HG02763 (cell line): ENCODE data around the gene PIP5K1C.
"Not testable (repeated sequence)": the region's sequence is repeated elsewhere in the genome, so short reads cannot be mapped to it uniquely, and the experiment has no call there.

Experiments
- ATAC-seq: cut with Tn5 transposase; IDR thresholded peaks from one replicate; pipeline ENCODE4 v1.9.1; 2021; ENCODE audit warnings: mild to moderate bottlenecking, moderate library complexity; ENCODE audit not compliant: unreplicated experiment

PIP5K1C gene

DNA sequence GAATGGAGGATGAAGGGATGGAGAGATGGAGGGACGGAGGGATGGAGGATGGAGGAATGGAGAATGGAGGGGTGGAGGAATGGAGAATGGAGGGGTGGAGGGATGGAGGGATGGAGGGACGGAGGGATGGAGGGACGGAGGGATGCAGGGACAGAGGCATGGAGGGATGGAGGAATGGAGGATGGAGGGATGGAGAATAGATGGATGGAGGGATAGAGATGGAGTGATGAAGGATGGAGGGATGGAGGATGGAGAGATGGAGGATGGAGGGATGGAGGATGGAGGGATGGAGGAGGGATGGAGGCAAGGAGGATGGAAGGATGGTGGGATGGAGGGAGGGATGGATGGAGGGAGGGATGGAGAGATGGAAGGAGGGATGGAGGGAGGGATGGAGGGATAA lies 22.1 kb downstream of the PIP5K1C start:
- ATAC-seq = no peak

DNA sequence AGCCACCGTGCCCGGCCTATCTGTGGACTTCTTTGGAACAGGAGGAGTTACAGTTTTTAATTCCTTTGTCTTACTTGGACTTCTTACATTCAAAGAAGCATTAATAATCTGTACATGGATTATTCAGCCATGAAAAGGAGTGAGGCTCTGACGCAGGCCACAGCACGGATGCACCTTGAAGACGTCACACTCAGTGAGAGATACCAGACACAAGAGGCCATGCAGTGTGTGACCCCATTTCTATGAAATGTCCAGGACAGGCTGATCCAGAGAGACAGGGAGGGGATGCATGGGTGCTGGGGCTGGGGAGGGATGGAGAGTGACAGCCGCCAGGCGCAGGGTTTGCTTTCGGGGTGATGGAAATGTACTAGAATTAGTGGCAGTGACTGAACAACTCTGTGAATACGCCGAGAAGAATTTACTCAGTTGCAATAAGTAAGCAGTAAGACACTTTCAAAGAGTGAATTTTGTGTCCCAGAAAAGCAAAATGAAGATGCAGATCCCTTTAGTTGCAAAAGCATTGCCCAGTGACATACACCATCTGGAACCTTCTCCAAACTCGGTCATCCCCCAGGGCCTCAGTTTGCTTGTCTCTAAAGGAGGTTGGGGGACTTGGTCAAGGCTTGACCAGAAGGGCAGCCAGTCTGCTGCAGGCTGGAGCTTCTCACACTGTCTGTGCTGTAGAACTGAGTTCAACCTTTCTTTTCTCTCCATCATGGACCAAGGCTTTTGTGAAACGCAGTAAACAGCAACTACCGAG lies 25.3 kb downstream of the PIP5K1C start:
- no peak for ATAC-seq

DNA sequence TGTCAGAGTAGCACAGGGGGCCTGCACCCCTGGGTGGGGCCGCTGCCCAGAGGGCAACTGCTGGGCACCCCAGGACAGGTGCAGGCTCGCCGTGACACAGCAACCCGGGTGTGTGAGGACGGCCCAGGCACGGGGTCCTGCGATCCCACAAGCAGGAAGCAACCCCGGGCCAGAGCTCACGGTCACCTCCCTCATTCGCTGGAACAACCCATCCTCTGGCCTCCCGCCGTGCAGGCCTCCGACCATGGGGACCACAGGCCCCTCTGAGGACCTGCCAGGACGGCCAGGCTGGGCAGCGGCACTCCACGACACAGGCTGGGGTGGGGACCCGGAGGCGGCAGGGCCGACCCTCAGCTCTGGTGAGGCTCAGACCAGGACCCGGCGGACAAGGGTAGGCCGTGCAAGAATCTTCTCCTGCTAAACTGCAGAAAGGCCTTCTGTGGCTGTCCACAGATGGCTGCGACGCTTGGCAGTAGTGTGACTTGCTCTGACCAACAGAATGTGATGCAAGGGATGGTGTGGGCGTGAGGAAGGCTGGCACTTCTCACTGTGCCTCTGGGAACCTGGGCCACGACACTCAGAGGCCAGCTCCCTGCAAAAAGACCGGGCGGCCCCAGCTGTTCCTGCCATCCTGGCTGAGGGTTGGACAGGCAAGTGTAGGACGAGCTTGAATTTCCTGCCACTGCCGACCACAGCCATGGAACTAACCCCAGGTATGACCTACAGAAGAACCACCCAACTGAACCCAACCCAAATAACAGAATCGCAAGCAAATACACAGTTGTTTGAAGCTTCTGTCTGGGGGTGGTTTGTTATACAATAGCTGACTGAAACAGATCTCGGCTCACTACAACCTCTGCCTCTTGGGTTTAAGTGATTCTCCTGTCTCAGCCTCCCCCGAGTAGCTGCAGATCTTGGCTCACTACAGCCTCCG lies 26.5 kb downstream of the PIP5K1C start:
- no peak for ATAC-seq

DNA sequence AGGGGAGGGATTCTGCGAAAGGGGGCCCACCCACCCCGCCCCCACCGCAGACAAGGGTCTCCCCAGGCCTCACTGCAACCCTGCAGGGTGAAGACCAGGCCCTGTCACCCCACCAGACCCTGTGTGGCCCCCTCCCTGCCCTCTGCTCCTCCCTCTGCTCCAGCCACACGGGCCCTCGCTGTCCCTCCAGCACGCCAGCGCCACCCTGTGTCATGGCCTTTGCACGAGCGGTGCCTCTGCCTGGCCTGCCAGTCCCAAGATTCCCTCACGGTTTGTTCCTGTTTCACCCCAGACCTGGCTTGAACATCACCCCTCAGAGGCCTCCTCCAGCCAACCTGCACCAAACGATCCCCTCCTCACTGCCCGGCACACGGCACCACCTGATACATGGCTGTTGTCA lies 27.3 kb downstream of the PIP5K1C start:
- no peak for ATAC-seq

DNA sequence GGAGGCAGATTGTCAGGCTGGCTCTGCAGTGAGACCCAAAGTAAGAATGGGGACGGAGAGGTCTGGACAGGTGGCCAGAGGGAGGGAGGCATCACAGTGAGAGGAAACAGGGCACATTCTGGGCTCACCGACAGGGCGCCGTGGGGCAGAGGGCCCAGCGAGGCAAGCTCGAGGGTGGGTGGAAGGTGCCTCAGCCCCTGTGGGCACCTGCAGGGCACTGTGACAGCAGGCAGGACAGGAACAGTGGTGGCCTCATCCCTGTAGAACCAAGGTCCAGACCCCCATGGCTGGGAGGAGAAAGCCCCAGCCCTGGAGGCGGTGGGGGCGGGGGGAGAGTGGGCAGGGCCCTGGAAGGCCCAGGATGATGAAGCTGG lies 27.7 kb downstream of the PIP5K1C start:
- no peak for ATAC-seq

DNA sequence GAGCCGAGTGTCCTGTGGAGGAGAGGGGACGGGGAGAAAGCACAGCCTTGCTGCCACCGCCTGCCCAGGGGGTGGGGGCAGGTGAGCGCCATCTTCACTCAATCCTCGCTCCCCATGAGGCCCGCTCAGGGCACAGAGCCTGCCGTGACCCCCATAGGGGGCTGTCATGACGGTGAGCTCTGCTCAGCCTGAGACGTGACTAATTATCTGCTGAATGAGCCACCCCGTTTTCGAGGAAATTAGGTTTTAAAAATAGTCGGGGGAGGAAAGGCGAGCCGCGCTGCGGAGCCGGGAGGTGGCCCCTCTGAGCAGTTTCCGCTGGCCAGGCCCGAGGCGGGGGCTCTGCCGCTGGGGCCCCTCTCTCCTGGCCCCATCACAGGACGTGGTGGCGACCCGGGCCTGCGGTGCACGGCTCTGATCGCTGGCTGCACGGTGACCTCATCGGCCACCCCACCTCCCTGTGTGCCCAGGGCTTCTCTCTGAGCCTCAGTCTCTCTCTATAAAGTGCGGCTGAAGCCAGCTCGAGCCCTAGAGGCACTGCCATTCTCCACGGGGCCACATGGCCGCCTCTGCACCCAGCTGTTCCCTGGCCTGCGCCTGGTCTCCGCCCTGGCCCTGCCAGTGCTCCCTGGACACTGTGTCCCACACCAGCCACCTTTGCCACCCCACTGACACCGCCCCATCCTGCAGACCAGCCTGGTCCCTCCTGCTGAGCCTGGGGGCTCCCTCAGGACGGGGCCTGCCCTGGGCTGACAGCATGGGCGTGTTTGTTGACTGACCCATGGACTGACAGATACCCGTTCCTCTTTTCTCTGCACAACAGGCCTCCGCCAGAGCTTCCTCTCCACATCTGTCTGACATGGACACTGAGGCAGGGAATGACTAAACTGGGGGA lies 28.3 kb downstream of the PIP5K1C start:
- ATAC-seq = no peak

DNA sequence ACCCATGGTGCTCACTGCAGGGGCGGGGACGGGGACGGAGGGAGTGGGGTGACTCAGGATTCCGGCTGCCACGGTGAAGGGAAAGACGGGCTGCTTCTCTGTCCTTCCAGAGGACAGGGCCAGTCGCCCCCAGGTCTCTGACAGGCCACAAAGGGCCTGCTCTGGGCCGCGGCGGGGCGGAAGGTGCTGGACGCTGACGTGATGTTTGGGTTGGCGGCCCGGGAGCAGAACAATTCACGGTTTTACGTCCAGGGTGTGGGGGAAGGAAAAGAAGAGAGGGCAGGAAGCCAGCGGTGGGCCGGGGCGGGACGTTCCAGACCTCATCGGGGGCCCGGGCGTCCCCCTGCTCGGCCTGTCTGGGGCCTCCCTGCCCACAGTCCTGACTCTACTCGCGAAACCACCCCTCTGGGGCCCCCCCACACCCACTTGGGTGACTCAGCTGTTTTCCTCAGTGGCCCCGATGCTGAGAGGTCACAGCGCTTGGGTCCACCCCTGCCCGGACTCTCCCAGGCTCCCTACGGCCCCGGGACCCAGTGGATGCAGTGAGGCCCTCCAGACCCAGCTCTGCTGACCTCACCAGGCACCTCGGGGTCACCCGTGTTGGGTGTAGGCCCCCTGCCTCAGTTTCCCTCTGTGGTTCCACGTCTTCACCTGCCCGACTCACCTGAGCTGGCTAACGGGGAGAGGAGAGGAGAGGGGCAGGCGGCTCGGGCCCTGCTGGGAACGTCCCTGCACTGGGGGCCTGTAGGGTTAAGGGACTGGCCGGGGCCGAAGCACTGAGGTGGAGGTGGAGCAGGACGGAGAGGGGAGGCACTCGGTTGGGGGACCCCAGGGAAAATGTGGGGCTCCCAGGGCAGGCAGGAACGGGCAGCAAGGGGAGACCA lies 29.2 kb downstream of the PIP5K1C start:
- no peak for ATAC-seq

DNA sequence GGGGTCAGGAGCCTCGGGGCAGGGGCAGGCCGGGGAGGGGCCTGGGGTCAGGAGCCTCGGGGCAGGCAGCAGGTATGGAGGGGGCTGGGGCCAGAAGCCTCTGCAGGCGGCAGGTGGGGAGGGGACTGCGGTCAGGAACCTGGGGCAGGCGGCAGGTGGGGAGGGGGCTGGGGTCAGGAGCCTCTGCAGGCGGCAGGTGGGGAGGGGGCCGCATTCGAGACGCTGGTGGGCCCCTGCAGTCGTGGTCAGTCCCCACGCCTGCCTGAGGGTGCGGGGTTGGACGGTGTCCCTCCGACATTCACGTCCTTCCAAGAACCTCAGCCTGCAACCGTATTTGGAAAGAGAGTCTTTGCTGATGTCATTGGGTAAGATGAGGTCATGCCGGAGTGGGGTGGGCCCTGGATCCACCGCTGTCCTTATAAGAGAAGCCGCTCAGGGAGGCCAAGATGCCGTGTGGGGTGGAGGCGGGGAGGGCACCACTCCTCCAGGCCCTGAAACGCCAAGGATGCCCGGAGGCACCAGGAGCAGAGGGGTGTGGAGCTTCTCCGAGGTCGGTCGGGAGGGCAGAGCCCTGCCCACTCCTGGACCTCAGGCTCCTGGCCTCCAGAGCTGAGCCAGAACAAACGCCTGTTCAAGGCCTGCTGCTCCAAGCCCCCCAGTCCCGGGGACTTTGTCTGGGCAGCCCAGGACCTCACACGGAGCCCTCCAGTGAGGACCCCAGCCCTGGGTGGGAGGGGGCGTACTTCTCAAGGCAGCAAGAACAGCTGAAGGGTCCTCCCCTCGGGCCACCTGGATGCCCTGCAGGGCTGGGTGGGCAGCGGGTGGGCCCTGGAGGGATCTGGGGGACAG lies 30.1 kb downstream of the PIP5K1C start:
- ATAC-seq = no peak

DNA sequence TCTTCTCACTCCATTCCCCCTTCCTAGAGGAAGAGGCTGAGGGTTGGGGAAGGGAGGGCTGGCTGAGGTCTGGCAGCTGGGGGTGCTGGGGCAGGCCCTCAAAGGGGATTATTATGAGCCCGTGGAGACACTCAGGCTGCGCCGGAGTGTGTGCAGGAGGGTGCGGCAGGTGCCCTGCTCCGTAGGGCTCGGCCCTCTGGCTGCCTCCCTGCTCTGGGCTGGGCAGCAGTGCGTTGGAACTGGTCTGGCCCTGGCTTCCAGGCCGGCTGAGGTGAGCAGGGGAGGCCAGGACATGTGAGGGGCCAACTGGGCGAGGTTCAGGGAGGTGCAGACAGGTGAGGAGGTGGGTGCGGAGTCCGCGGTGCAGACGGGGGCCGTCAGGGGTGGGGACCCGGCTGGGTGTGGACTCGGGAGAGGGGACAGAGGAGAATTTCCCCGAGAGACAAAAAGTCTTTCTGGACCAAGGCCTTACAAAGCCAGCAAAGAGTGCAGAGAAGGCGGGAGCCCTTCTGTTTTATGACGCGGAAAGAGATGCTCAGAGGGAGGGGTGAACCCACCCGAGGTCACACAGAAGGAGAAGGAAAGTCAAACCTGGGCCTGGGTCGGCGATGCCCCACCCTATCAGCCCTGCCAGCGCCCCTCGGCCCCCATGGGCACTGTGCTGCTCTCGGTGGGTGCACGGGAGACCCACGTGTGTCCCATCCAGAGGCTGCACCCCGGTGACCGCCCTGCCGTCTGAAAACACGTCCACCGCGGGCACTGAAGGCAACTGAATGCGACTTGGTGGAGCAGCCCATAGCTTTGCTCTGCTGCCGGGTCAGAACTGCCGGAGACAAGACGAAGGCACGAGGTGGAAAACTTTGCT lies 31.0 kb downstream of the PIP5K1C start:
- no peak for ATAC-seq

DNA sequence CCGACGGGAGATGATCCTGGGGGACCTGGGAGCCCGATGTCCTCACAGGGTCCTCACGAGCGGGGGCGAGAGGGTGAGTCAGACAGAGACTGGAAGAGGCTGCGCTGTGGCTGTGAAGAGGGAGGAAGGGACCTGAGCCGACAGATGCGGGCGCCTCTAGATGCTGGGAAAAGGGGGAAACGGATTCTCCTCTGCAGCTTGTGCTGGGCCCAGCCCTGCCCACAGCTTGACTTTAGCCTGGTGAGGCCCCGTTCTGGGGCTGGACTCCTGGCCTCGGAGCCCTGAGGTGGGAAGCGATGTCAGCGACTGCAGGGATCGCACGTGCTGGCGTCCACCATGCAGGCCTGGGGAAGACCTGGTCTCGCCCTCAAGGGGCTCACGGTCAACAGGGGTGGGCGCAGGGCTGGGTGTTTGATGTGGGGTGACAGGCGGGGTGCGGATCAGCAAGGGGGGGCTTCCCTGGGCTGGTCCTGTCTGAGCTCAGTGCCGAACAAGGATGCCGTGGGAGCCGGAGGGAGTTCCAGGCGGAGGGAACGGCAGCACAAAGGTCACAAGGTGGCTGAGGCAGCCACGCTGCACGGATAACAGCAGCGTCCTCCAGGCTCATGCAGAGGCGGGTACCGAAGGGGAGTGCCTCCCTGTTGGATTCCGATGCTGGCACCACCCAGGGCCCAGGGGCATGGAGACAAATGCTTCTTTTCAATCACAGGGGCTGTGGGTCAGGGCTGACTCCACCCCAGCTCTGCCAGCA lies 31.8 kb downstream of the PIP5K1C start:
- ATAC-seq = no peak

DNA sequence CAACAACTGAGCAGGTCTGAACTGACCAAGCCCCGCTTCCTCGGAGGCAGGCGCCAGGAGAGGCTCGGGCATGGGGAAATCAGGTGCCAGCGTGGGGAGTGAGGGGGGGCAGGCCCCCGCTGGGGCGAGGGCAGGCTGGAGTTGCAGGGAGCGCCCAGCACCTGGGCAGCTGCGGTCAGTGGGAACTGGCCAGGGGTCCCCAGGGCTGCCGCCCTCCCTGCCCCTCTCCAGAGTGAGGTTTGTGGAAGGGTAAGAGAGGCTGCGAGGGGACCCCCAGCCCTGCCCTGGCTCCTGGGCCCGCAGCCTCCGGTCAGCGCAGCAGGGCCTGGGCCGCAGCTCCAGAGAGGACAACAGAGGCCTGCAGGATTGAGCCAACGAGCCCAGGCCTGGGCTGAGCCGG lies 32.5 kb downstream of the PIP5K1C start:
- no peak for ATAC-seq

DNA sequence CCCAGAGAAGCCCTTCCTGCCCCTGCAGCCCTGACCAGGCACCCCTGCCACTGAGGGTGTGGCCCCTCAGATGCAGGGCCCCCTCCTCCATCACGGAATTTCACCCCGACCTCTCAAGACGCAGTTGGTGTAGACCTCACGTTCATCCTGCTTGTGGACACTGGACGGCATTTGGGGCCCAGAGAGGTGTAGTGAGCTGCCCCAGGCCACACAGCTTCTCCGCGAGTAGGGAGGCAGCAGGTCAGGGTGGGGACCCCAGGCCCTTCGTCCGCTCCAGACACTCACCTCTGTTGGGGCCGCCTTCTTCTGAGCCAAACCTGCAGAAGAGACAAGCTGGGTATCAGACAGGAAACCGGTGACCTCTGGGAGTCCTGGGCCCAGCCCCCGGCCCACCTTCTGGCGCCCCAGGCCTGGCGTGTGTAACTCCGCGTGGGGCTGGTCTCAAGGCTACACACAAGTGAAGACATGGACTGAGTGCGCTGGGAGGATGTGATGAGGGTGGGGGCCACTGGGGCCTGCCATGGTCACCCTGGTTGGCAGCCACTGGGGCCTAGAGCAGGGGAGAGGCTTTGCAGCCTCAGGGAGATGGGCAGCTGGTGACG lies 33.1 kb downstream of the PIP5K1C start:
- no peak for ATAC-seq

DNA sequence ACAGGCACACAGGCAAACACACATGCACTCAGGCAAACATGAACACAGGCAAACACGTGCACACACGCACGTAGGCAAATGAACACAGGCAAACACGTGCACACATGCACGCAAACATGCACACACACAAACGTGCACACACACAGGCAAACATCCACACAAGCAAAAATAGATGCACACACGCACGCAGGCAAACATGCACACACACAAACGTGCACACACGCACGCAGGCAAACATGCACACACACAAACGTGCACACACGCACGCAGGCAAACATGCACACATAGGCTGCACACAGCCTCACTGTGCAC lies 33.8 kb downstream of the PIP5K1C start:
- ATAC-seq = not testable (repeated sequence)

DNA sequence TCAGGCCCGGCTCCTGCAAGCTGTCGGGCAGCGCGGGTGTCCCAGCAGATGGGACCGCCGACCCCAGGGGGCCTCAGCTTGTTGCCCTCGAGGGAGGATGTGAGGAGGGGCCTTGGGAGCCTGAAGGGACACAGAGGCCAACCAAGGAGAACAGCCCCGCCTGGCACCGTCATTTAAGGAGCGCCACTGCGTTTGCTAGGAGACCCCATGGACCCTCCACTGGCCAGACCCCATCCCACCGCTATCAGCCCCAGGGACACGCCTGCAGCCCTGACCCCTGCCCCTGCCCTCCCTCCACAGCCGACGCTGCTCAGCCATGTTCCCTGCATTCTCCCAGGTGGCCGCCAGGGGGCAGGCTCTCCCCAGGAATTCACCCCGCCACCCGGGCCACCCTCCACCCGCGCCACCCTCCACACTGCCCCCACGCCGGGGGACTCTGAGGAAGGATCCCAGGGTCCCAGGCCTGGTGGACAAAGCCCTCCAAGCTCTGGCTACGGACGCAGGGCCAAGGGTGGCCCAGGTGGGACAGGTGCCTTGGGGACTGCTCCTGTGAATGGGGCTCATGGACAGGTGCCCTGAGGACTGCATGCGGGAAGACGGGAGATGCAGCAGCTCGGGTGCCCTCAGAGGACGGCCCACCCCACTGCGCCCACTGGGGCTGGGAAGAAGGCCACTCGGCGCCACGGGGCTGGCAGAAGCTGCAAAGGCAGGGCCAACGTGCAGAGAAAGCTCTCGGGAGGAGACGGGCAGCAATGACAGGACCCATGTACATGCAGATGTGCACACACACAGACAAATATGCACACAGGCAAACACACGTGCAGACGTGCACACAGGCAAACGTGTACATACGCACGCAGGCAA lies 34.4 kb downstream of the PIP5K1C start:
- ATAC-seq = no peak

DNA sequence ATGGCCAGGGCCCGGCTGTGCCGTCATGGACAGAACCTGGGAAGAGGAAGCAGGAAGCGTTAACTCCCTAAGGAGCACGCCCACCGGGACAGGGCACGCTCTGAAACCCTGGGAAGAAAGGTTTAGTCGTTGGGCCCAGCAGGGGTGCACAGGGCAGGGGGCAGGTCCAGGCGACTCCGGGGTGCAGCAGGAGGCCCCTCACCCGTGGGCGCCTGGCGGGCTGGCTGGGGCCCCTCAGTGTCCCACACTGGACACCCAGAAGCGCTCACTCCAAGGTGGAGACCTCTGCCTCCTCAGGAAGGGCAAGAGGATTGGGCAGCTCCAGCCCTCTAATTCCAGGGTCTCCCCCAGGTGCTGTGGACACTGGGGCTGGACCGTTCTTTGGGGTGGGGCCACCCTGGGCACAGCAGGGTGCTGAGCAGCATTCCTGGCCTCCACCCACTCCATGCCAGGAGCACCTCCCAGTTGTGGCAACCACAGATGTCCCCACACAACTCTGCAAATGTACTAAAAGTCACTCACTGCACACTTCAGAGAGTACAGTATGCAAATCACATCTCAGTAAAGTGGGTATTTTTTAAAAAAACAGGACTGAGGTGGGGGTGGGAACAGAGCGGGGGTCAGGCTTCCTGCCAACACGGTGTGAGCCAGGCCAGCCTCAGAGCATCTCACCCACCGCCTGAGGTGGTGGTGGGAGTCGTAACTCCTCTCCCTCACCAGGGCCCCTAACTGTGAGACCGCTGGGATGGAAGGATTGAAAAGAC lies 35.2 kb downstream of the PIP5K1C start:
- ATAC-seq = no peak

DNA sequence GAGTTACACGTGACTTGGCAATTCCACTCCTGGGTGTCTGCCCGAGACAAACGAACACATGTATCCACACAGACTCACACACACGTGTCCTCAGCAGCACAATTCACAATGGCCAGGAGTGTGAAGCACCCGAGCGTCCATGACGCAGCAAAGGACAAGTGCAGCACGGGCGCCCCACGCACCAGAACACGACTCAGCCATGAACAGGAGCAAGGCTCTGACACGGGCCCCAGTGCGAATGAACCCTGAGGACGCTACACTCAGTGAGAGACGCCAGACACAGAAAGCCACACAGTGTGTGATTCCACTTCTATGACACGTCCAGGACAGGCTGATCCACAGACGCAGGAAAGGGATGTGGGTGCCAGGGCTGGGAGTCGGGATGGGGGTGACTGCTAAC lies 36.4 kb downstream of the PIP5K1C start:
- ATAC-seq = no peak
